GM10266 (cell line): ENCODE measurements around the gene NCOA6.

Experiments used
- DNase-seq: peaks from one replicate; pipeline ENCODE4 v3.0.0; 2012; ENCODE audit errors: extremely low spot score
- CTCF ChIP-seq: IDR thresholded peaks from 2 replicates; pipeline ENCODE4 v1.5.1; 2012; ENCODE audit warnings: mild to moderate bottlenecking, low read depth; ENCODE audit not compliant: control insufficient read depth, insufficient read depth; ENCODE audit errors: missing control alignments

NCOA6 gene

GRCh38 chr20:34706302-34706875 is 119.1 kb downstream of the NCOA6 start:
- no peak for TF ChIP-seq CTCF
- no peak for DNase-seq

- no peak for DNase-seq
- no peak for TF ChIP-seq CTCF
Measured at GRCh38 chr20:34705397-34706301, 119.8 kb downstream of the NCOA6 start.

GRCh38 chr20:34705008-34705396 is 120.4 kb downstream of the NCOA6 start:
- DNase-seq: no peak
- no peak for TF ChIP-seq CTCF

- peak; percentile 91 for DNase-seq
- no peak for TF ChIP-seq CTCF
Measured at GRCh38 chr20:34704177-34705007, 121.1 kb downstream of the NCOA6 start, which contains the start of gene TP53INP2. TP53INP2 (plus strand) TSS chr20:34704344; CDS start chr20:34708740, 4,396 bp downstream.

GRCh38 chr20:34703424-34704176 is 121.9 kb downstream of the NCOA6 start:
- DNase-seq: no peak
- TF ChIP-seq CTCF: no peak

GRCh38 chr20:34703061-34703423 is 122.4 kb downstream of the NCOA6 start:
- no peak for TF ChIP-seq CTCF
- DNase-seq: no peak
